ENCODE data around the gene ARPC4. TPM values are rescaled to one million over a fixed set of nuclear protein-coding genes. Genes with fewer than 3 reads are reported as not detected.

ARPC4 gene
- total RNA-seq, 2 experiments from 2014 or later = 255 to 266 TPM

GRCh38 chr3:9812870-9813483, 20.1 kb downstream of the ARPC4 start:
- H3K36me3 Mint-ChIP-seq (ENCODE audit: low read depth) = peaks cover 33% of the 10 kb centered on the region
- H3K4me1 Mint-ChIP-seq = peaks cover 34% of the 10 kb centered on the region
- no peak overlapping the region for H3K4me3 Mint-ChIP-seq
- no peaks in the 10 kb centered on the region for H3K27me3 Mint-ChIP-seq
- no peak overlapping the region for H3K27ac Mint-ChIP-seq
- ChIA-PET POLR2A (interaction anchor here (1.1 to 1.8 kb wide), 7 partner anchors 9 to 174 kb away, joined by 3 to 4 read pairs (median 3); partner anchors contain the start of genes ARPC4, EMC3 and IL17RE), CTCF (no interaction called here)
- H3K9me3 Mint-ChIP-seq = no peaks in the 10 kb centered on the region
- no peak for DNase-seq

- DNase-seq = no peak
- Mint-ChIP-seq H3K27ac (no peak overlapping the region), H3K36me3 (ENCODE audit: low read depth) (peaks cover 25% of the 10 kb centered on the region), H3K27me3 (no peaks in the 10 kb centered on the region), H3K9me3 (no peaks in the 10 kb centered on the region), H3K4me3 (no peak overlapping the region), H3K4me1 (peaks cover 8% of the 10 kb centered on the region)
- ChIA-PET POLR2A (interaction anchor here (1.6 kb wide), 1 partner anchor 10 kb away, joined by 4 read pairs; no protein-coding TSS in a partner anchor), CTCF (no interaction called here)
Measured at GRCh38 chr3:9815986-9816385, 23.1 kb downstream of the ARPC4 start.

- no peak for DNase-seq
- H3K4me1 Mint-ChIP-seq = no peaks in the 10 kb centered on the region
- H3K4me3 Mint-ChIP-seq = no peak overlapping the region
- CTCF ChIA-PET = no interaction called here
- H3K9me3 Mint-ChIP-seq = no peaks in the 10 kb centered on the region
- H3K27ac Mint-ChIP-seq = no peak overlapping the region
- no peaks in the 10 kb centered on the region for H3K27me3 Mint-ChIP-seq
- peaks cover 18% of the 10 kb centered on the region for H3K36me3 Mint-ChIP-seq (ENCODE audit: low read depth)
- POLR2A ChIA-PET = interaction anchor here (0.9 to 2.0 kb wide), 3 partner anchors 9 to 25 kb away, joined by 3 to 5 read pairs (median 3); partner anchors contain the start of gene ARPC4
Measured at GRCh38 chr3:9817436-9817835, 24.6 kb downstream of the ARPC4 start.

GRCh38 chr3:9818666-9819335, 25.9 kb downstream of the ARPC4 start:
- Mint-ChIP-seq H3K4me3 (no peak overlapping the region), H3K4me1 (no peaks in the 10 kb centered on the region), H3K27me3 (no peaks in the 10 kb centered on the region), H3K9me3 (no peaks in the 10 kb centered on the region), H3K36me3 (ENCODE audit: low read depth) (peaks cover 9% of the 10 kb centered on the region), H3K27ac (no peak overlapping the region)
- CTCF ChIA-PET = no interaction called here
- POLR2A ChIA-PET = interaction anchor here (2.0 kb wide), 1 partner anchor 14 kb away, joined by 5 read pairs; no protein-coding TSS in a partner anchor
- DNase-seq = no peak

GRCh38 chr3:9820543-9820942, 27.7 kb downstream of the ARPC4 start:
- Mint-ChIP-seq H3K36me3 (ENCODE audit: low read depth) (peaks cover 10% of the 10 kb centered on the region), H3K27me3 (no peaks in the 10 kb centered on the region), H3K27ac (no peak overlapping the region), H3K4me1 (no peaks in the 10 kb centered on the region), H3K4me3 (no peak overlapping the region), H3K9me3 (no peaks in the 10 kb centered on the region)
- POLR2A ChIA-PET = no interaction called here
- CTCF ChIA-PET = no interaction called here
- no peak for DNase-seq

GRCh38 chr3:9820946-9821345, 28.1 kb downstream of the ARPC4 start:
- ChIA-PET CTCF (interaction anchor here (0.8 to 1.2 kb wide), 2 partner anchors 112 to 126 kb away, joined by 3 to 4 read pairs; no protein-coding TSS in a partner anchor), POLR2A (no interaction called here)
- Mint-ChIP-seq H3K4me1 (no peaks in the 10 kb centered on the region), H3K27ac (no peak overlapping the region), H3K36me3 (ENCODE audit: low read depth) (peaks cover 10% of the 10 kb centered on the region), H3K4me3 (no peak overlapping the region), H3K9me3 (no peaks in the 10 kb centered on the region), H3K27me3 (no peaks in the 10 kb centered on the region)
- no peak for DNase-seq

- no peak for DNase-seq
- Mint-ChIP-seq H3K4me1 (peaks cover 3% of the 10 kb centered on the region), H3K27me3 (no peaks in the 10 kb centered on the region), H3K9me3 (no peaks in the 10 kb centered on the region), H3K4me3 (no peak overlapping the region), H3K36me3 (ENCODE audit: low read depth) (peaks cover 25% of the 10 kb centered on the region), H3K27ac (no peak overlapping the region)
- POLR2A ChIA-PET = interaction anchor here (0.8 to 1.1 kb wide), 2 partner anchors 10 to 17 kb away, joined by 3 to 4 read pairs; no protein-coding TSS in a partner anchor
- CTCF ChIA-PET = interaction anchor here (0.7 kb wide), 1 partner anchor 100 kb away, joined by 4 read pairs; no protein-coding TSS in a partner anchor
Measured at GRCh38 chr3:9825451-9826040, 32.7 kb downstream of the ARPC4 start.

- Mint-ChIP-seq H3K27me3 (no peaks in the 10 kb centered on the region), H3K36me3 (ENCODE audit: low read depth) (peaks cover 28% of the 10 kb centered on the region), H3K27ac (no peak overlapping the region), H3K4me3 (no peak overlapping the region), H3K9me3 (no peaks in the 10 kb centered on the region), H3K4me1 (peaks cover 3% of the 10 kb centered on the region)
- ChIA-PET POLR2A (interaction anchor here (1.1 kb wide), 1 partner anchor 96 kb away, joined by 4 read pairs; the partner anchor contains the start of gene BRPF1), CTCF (interaction anchor here (0.5 to 2.8 kb wide), 13 partner anchors 12 to 462 kb away, joined by 3 to 14 read pairs (median 3); partner anchors contain the start of genes CRELD1, PRRT3 and RPUSD3)
- DNase-seq = peak; percentile 35
Measured at GRCh38 chr3:9826815-9827573, 34.1 kb downstream of the ARPC4 start.

- Mint-ChIP-seq H3K27ac (no peak overlapping the region), H3K4me1 (peaks cover 3% of the 10 kb centered on the region), H3K4me3 (no peak overlapping the region), H3K36me3 (ENCODE audit: low read depth) (peaks cover 31% of the 10 kb centered on the region), H3K9me3 (no peaks in the 10 kb centered on the region), H3K27me3 (no peaks in the 10 kb centered on the region)
- ChIA-PET POLR2A (interaction anchor here (1.2 kb wide), 1 partner anchor 10 kb away, joined by 3 read pairs; no protein-coding TSS in a partner anchor), CTCF (interaction anchor here (1.6 to 3.6 kb wide), 3 partner anchors 103 to 117 kb away, joined by 5 to 14 read pairs (median 12); no protein-coding TSS in a partner anchor)
- no peak for DNase-seq
Measured at GRCh38 chr3:9828801-9829755, 36.2 kb downstream of the ARPC4 start.

GRCh38 chr3:9831253-9831652, 38.4 kb downstream of the ARPC4 start:
- no peak overlapping the region for H3K27ac Mint-ChIP-seq
- H3K36me3 Mint-ChIP-seq (ENCODE audit: low read depth) = peaks cover 48% of the 10 kb centered on the region
- DNase-seq = no peak
- CTCF ChIA-PET = interaction anchor here (0.5 to 3.6 kb wide), 6 partner anchors 9 to 115 kb away, joined by 3 to 12 read pairs (median 4); partner anchors contain the start of gene CRELD1
- POLR2A ChIA-PET = interaction anchor here (1.0 to 1.3 kb wide), 2 partner anchors 9 to 39 kb away, joined by 3 read pairs; partner anchors contain the start of gene ARPC4
- no peak overlapping the region for H3K4me3 Mint-ChIP-seq
- H3K9me3 Mint-ChIP-seq = no peaks in the 10 kb centered on the region
- no peaks in the 10 kb centered on the region for H3K27me3 Mint-ChIP-seq
- H3K4me1 Mint-ChIP-seq = peaks cover 3% of the 10 kb centered on the region

- no peak for DNase-seq
- ChIA-PET CTCF (no interaction called here), POLR2A (no interaction called here)
- Mint-ChIP-seq H3K36me3 (ENCODE audit: low read depth) (peaks cover 44% of the 10 kb centered on the region), H3K27me3 (no peaks in the 10 kb centered on the region), H3K27ac (no peak overlapping the region), H3K4me1 (no peaks in the 10 kb centered on the region), H3K9me3 (no peaks in the 10 kb centered on the region), H3K4me3 (no peak overlapping the region)
Measured at GRCh38 chr3:9833078-9833477, 40.2 kb downstream of the ARPC4 start.

Measured in activated CD4-positive, alpha-beta memory T cell treated with anti-CD3 and anti-CD28 coated beads, Interleukin-2, amount 10 ng/mL, durations not matched to agents 7 days and 5 days (primary cell).